ENCODE results near the gene CENPO. TPM values are rescaled to one million over a fixed set of nuclear protein-coding genes. Genes with fewer than 3 reads are reported as not detected.

Gene CENPO
- total and polyA plus RNA-seq, 2 experiments from 2014 or later: 13.2 to 13.3 TPM

DNA sequence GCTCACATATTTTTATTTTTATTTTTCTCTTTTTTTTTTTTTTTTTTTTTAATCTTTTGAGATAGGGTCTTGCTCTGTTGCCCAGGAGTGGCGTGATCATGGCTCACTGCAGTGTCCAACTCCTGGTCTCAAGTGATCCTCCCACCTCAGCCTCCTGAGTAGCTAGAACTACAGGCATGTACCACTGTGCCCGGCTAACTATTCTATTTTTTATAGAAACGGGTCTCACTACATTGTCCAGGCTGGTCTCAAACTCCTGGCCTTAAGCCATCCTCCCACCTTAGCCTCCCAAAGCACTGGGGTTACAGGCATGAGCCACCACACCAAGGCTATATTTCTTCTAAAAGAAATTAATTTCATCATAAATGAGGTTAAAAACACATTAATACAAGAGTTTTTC, 45.9 kb upstream of the CENPO start:
- in situ Hi-C loops (cut with MboI): no loop called here
- Histone ChIP-seq H3K9me2 (ENCODE audit: insufficient read depth) (no peaks in the 10 kb centered on the region), H3K9ac (no peak overlapping the region), H3K4me3 (no peak overlapping the region), H3K9me3 (ENCODE audit: low read depth) (no peaks in the 10 kb centered on the region), H3K36me3 (ENCODE audit: low read depth) (no peaks in the 10 kb centered on the region), H2AFZ (no peak overlapping the region), H3K4me2 (ENCODE audit: unreplicated experiment) (no peak overlapping the region), H3F3A (ENCODE audit: insufficient read depth) (no peaks in the 10 kb centered on the region), H3K4me1 (ENCODE audit: insufficient read depth) (no peaks in the 10 kb centered on the region), H3K27me3 (replicated peaks; ENCODE audit: insufficient read depth) (no peaks in the 10 kb centered on the region), H3K79me2 (ENCODE audit: insufficient read depth) (no peaks in the 10 kb centered on the region), H4K20me1 (ENCODE audit: insufficient read depth) (no peaks in the 10 kb centered on the region), H3K27ac (no peak overlapping the region)
- TF ChIP-seq EZH2phosphoT487 (IDR thresholded peaks at IDR 0.05; ENCODE audit: insufficient read depth, low read depth): no peak
- no peak for TF ChIP-seq EZH2 (IDR thresholded peaks at IDR 0.05; ENCODE audit: insufficient read depth, poor library complexity, severe bottlenecking)
- 100% methylated on average over 3 of the region's 3 CpGs for WGBS, 2 experiments (ENCODE audit: low coverage in 1 of 2, low lambda C conversion rate in 2 of 2, missing lambda C conversion rate in 2 of 2)
- no peak for DNase-seq

GRCh38 chr2:24749069-24749691, 44.0 kb upstream of the CENPO start:
- Histone ChIP-seq H3K27ac (no peak overlapping the region), H3K4me1 (ENCODE audit: insufficient read depth) (no peaks in the 10 kb centered on the region), H3K79me2 (ENCODE audit: insufficient read depth) (no peaks in the 10 kb centered on the region), H3K9ac (no peak overlapping the region), H3K9me3 (ENCODE audit: low read depth) (no peaks in the 10 kb centered on the region), H4K20me1 (ENCODE audit: insufficient read depth) (no peaks in the 10 kb centered on the region), H3K4me2 (ENCODE audit: unreplicated experiment) (no peak overlapping the region), H3K27me3 (replicated peaks; ENCODE audit: insufficient read depth) (no peaks in the 10 kb centered on the region), H3F3A (ENCODE audit: insufficient read depth) (no peaks in the 10 kb centered on the region), H3K4me3 (no peak overlapping the region), H3K9me2 (ENCODE audit: insufficient read depth) (no peaks in the 10 kb centered on the region), H2AFZ (no peak overlapping the region), H3K36me3 (ENCODE audit: low read depth) (no peaks in the 10 kb centered on the region)
- 94 to 97% methylated on average over 7 of the region's 7 CpGs for WGBS, 2 experiments (ENCODE audit: low coverage in 1 of 2, low lambda C conversion rate in 2 of 2, missing lambda C conversion rate in 2 of 2)
- in situ Hi-C loops (cut with MboI): no loop called here
- TF ChIP-seq EZH2 (IDR thresholded peaks at IDR 0.05; ENCODE audit: insufficient read depth, poor library complexity, severe bottlenecking) (no peak), EZH2phosphoT487 (IDR thresholded peaks at IDR 0.05; ENCODE audit: insufficient read depth, low read depth) (no peak)
- DNase-seq: no peak

GRCh38 chr2:24754985-24755705, 38.1 kb upstream of the CENPO start:
- TF ChIP-seq EZH2 (IDR thresholded peaks at IDR 0.05; ENCODE audit: insufficient read depth, poor library complexity, severe bottlenecking): no peak
- TF ChIP-seq EZH2phosphoT487 (IDR thresholded peaks at IDR 0.05; ENCODE audit: insufficient read depth, low read depth): no peak
- Histone ChIP-seq H3K9ac (no peak overlapping the region), H3K9me2 (ENCODE audit: insufficient read depth) (no peaks in the 10 kb centered on the region), H3K9me3 (ENCODE audit: low read depth) (no peaks in the 10 kb centered on the region), H2AFZ (no peak overlapping the region), H3K36me3 (ENCODE audit: low read depth) (no peaks in the 10 kb centered on the region; the same call in 1 of the 2 replicates), H3K27me3 (replicated peaks; ENCODE audit: insufficient read depth) (no peaks in the 10 kb centered on the region), H3K4me3 (no peak overlapping the region), H3K79me2 (ENCODE audit: insufficient read depth) (no peaks in the 10 kb centered on the region), H3K27ac (no peak overlapping the region), H3K4me2 (ENCODE audit: unreplicated experiment) (no peak overlapping the region), H4K20me1 (ENCODE audit: insufficient read depth) (no peaks in the 10 kb centered on the region), H3F3A (ENCODE audit: insufficient read depth) (no peaks in the 10 kb centered on the region), H3K4me1 (ENCODE audit: insufficient read depth) (no peaks in the 10 kb centered on the region)
- in situ Hi-C loops (cut with MboI): no loop called here
- WGBS, 2 experiments (ENCODE audit: low coverage in 1 of 2, low lambda C conversion rate in 2 of 2, missing lambda C conversion rate in 2 of 2): 82 to 84% methylated on average over 3 of the region's 3 CpGs
- DNase-seq: peak; percentile 10

DNA sequence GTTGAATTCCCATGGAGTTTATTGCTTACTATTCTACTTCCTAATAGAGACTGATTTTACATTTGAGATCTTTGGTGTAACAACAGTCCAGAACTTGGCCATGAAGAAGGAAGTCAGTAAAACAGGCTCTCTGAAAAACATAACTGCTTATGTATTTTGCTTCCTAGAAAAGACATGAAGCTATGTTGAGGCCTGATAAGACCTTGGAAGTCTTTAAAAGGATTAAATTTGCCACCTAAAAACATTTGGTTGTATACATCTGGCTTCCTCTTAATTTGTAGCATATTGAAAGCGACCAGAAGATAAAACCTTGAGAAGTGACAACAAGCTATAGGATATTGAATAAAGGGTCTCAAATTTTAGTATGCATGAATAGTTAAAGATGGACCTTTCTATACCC, 36.4 kb upstream of the CENPO start:
- H3K36me3 ChIP-seq (ENCODE audit: low read depth): no peaks in the 10 kb centered on the region; the same call in 1 of the 2 replicates
- DNase-seq: no peak
- H3K9me2 ChIP-seq (ENCODE audit: insufficient read depth): no peaks in the 10 kb centered on the region
- H3K9ac ChIP-seq: no peak overlapping the region
- H3K27ac ChIP-seq: no peak overlapping the region
- H3F3A ChIP-seq (ENCODE audit: insufficient read depth): no peaks in the 10 kb centered on the region
- no peaks in the 10 kb centered on the region for H3K9me3 ChIP-seq (ENCODE audit: low read depth)
- H4K20me1 ChIP-seq (ENCODE audit: insufficient read depth): no peaks in the 10 kb centered on the region
- H3K4me3 ChIP-seq: no peak overlapping the region
- H3K27me3 ChIP-seq (replicated peaks; ENCODE audit: insufficient read depth): no peaks in the 10 kb centered on the region
- no peak overlapping the region for H3K4me2 ChIP-seq (ENCODE audit: unreplicated experiment)
- TF ChIP-seq EZH2phosphoT487 (IDR thresholded peaks at IDR 0.05; ENCODE audit: insufficient read depth, low read depth) (no peak), EZH2 (IDR thresholded peaks at IDR 0.05; ENCODE audit: insufficient read depth, poor library complexity, severe bottlenecking) (no peak)
- no peaks in the 10 kb centered on the region for H3K79me2 ChIP-seq (ENCODE audit: insufficient read depth)
- in situ Hi-C loops (cut with MboI): no loop called here
- no peak overlapping the region for H2AFZ ChIP-seq
- no peaks in the 10 kb centered on the region for H3K4me1 ChIP-seq (ENCODE audit: insufficient read depth)
- 95 to 100% methylated on average over 1 of the region's 1 CpG for WGBS, 2 experiments (ENCODE audit: low coverage in 1 of 2, low lambda C conversion rate in 2 of 2, missing lambda C conversion rate in 2 of 2)

All from GM23248 (cell line).